IMR-90 (cell line): Measurements from ENCODE around the gene DYRK1B. TPM values are rescaled to one million over a fixed set of nuclear protein-coding genes. Genes with fewer than 3 reads are reported as not detected.
"Not testable (repeated sequence)": the region's sequence is repeated elsewhere in the genome, so short reads cannot be mapped to it uniquely, and the experiment has no call there.

Experiments used
- ATAC-seq: fragments of 200-7000 bp; cut with Tn5 transposase; 2 replicates; pipeline ENCODE4 v1.9.1; 2020; ENCODE audit warnings: low read depth, mild to moderate bottlenecking, moderate library complexity
- BruUV-seq: library from RNA; stranded (reverse); fragments of 400-500 nt; replicated peaks from 2 replicates; lab custom pipeline; 2021; lab: Mats Ljungman, UMichigan
- CTCF ChIA-PET: fragments of 300-600 bp; formaldehyde crosslinking; extraction: SDS; loops from one replicate; lab custom pipeline; 2021; ENCODE audit warnings: antibody characterized with exemption; lab: Yijun Ruan, JAX
- POLR2A ChIA-PET: fragments of 300-600 bp; sonication (Branson Sonifier 250); formaldehyde crosslinking; loops from one replicate; lab custom pipeline; 2022; ENCODE audit warnings: antibody characterized with exemption; ENCODE audit not compliant: unreplicated experiment; lab: Charles Lee
- DNase-seq: peaks from one replicate; pipeline ENCODE4 v3.0.0; 2013
- H2AFZ ChIP-seq: replicated peaks from 2 replicates; pipeline ENCODE3; 2013; ENCODE audit warnings: low read length, mild to moderate bottlenecking; ENCODE audit not compliant: poor library complexity
- H2AK5ac ChIP-seq: 2 replicates; pipeline ENCODE4 v1.6.1; 2013; ENCODE audit warnings: low read depth, low read length, inconsistent platforms
- H2AK9ac ChIP-seq: replicated peaks from 2 replicates; pipeline ENCODE3; 2013; ENCODE audit warnings: mild to moderate bottlenecking, low read depth, low read length, moderate library complexity; ENCODE audit not compliant: poor library complexity
- H2BK120ac ChIP-seq: 2 replicates; pipeline ENCODE4 v1.6.1; 2013; ENCODE audit warnings: low read depth, low read length, inconsistent platforms
- H2BK15ac ChIP-seq: 3 replicates; pipeline ENCODE4 v1.6.1; 2013; ENCODE audit warnings: low read depth, low read length, inconsistent platforms
- H2BK20ac ChIP-seq: 2 replicates; pipeline ENCODE4 v1.6.1; 2013; ENCODE audit warnings: low read depth, mild to moderate bottlenecking, inconsistent platforms, low read length, moderate library complexity
- H2BK5ac ChIP-seq: 2 replicates; pipeline ENCODE4 v1.6.1; 2013; ENCODE audit warnings: mild to moderate bottlenecking, low read depth, low read length, inconsistent platforms; ENCODE audit not compliant: poor library complexity, severe bottlenecking
- H3K14ac ChIP-seq: replicated peaks from 2 replicates; pipeline ENCODE4 v1.6.1; 2013; ENCODE audit warnings: low read depth, low read length, inconsistent platforms
- H3K18ac ChIP-seq: 2 replicates; pipeline ENCODE4 v1.6.1; 2013; ENCODE audit warnings: low read depth, low read length, control low read depth
- H3K23ac ChIP-seq: 2 replicates; pipeline ENCODE4 v1.6.1; 2013; ENCODE audit warnings: low read depth, low read length, inconsistent platforms
- H3K27ac ChIP-seq: 2 replicates; pipeline ENCODE4 v1.5.1; 2013; ENCODE audit warnings: mild to moderate bottlenecking, control low read depth, low read length; ENCODE audit not compliant: insufficient read depth
- H3K27me3 ChIP-seq: 2 replicates; pipeline ENCODE4 v1.6.1; 2013; ENCODE audit warnings: low read length; ENCODE audit not compliant: control insufficient read depth, insufficient read depth
- H3K36me3 ChIP-seq: 2 replicates; pipeline ENCODE4 v1.6.1; 2013; ENCODE audit warnings: low read length, mixed read lengths; ENCODE audit not compliant: control insufficient read depth, insufficient read depth
- H3K4ac ChIP-seq: 2 replicates; pipeline ENCODE4 v1.6.1; 2013; ENCODE audit warnings: low read depth, low read length, inconsistent platforms
- H3K4me1 ChIP-seq: 2 replicates; pipeline ENCODE4 v1.6.1; 2013; ENCODE audit warnings: low read length, mixed read lengths; ENCODE audit not compliant: control insufficient read depth, insufficient read depth
- H3K4me2 ChIP-seq: 2 replicates; pipeline ENCODE4 v1.6.1; 2013; ENCODE audit warnings: low read depth, mild to moderate bottlenecking, control low read depth, low read length, moderate library complexity
- H3K4me3 ChIP-seq: 2 replicates; pipeline ENCODE4 v1.5.1; 2013; ENCODE audit warnings: low read depth, mild to moderate bottlenecking, control low read depth, low read length, moderate library complexity; ENCODE audit not compliant: insufficient read depth
- H3K56ac ChIP-seq: 2 replicates; pipeline ENCODE4 v1.6.1; 2013; ENCODE audit warnings: low read length, inconsistent platforms; ENCODE audit not compliant: insufficient read depth; ENCODE audit errors: extremely low read depth
- H3K79me1 ChIP-seq, 2 experiments: 2 replicates each; pipeline ENCODE4 v1.6.1; 2013; ENCODE audit warnings: low read length in 2 of 2, inconsistent platforms in 1 of 2, low read depth in 1 of 2
- H3K9ac ChIP-seq: 2 replicates; pipeline ENCODE4 v1.6.1; 2013; ENCODE audit warnings: low read depth, low read length, control low read depth
- H3K9me1 ChIP-seq: 2 replicates; pipeline ENCODE4 v1.6.1; 2013; ENCODE audit warnings: low read length, inconsistent platforms; ENCODE audit not compliant: insufficient read depth
- H3K9me3 ChIP-seq: 2 replicates; pipeline ENCODE4 v1.6.1; 2013; ENCODE audit warnings: low read length; ENCODE audit not compliant: control insufficient read depth, insufficient read depth
- H4K20me1 ChIP-seq: 2 replicates; pipeline ENCODE4 v1.6.1; 2013; ENCODE audit warnings: low read length, inconsistent platforms; ENCODE audit not compliant: insufficient read depth
- H4K5ac ChIP-seq: 2 replicates; pipeline ENCODE4 v1.6.1; 2013; ENCODE audit warnings: mild to moderate bottlenecking, low read depth, low read length, control low read depth
- H4K8ac ChIP-seq, 2 experiments: 2 replicates each; pipeline ENCODE4 v1.6.1; 2013; ENCODE audit warnings: low read depth in 2 of 2, low read length in 2 of 2, control low read depth in 1 of 2, inconsistent platforms in 1 of 2
- H4K91ac ChIP-seq: 2 replicates; pipeline ENCODE4 v1.6.1; 2013; ENCODE audit warnings: low read depth, low read length, inconsistent platforms; ENCODE audit not compliant: insufficient read depth
- WGBS, 2 experiments: methylation state at CpG; one replicate each; pipeline versions ENCODE4 v1.1.5 to v1.1.7; 2013; ENCODE audit warnings: missing lambda C conversion rate in 2 of 2; ENCODE audit not compliant: insufficient read length in 1 of 2; ENCODE audit errors: extremely low coverage in 2 of 2; 5-methylcytosine and 5-hydroxymethylcytosine counted together
- dilution Hi-C: fragments of 300-500 bp; cut with HindIII; formaldehyde crosslinking; loops from one replicate; pipeline ENCODE4 v1.14.3; 2018; ENCODE audit warnings: low sequenced_read_pairs; ENCODE audit not compliant: unreplicated experiment
- in situ Hi-C: fragments of 300-500 bp; cut with MboI; formaldehyde crosslinking; loops from 3 replicates; pipeline ENCODE4 v1.14.3; 2019; ENCODE audit warnings: low sequenced_read_pairs, inconsistent platforms, mixed read lengths
- intact Hi-C: fragments of 100-400 bp; cut with micrococcal nuclease; formaldehyde crosslinking; loops from 2 replicates; pipeline ENCODE4 v1.10.0; 2022
- polyA plus RNA-seq, 3 experiments: library from polyadenylated mRNA; depleted of rRNA; stranded (reverse); fragments of >200 nt; gene quantifications; 2 replicates each; pipeline ENCODE4 v1.2.3, GENCODE V29; 2012; ENCODE audit warnings: low replicate concordance in 1 of 3
- total RNA-seq: library from RNA; depleted of rRNA; stranded (reverse); fragments of >200 nt; gene quantifications from 2 replicates; pipeline ENCODE4 v1.2.3, GENCODE V29; 2012

Gene DYRK1B
- total and polyA plus RNA-seq, 2 of the 4 experiments (the other 2 are of a cell fraction) = 2.7 to 11.4 TPM

DNA sequence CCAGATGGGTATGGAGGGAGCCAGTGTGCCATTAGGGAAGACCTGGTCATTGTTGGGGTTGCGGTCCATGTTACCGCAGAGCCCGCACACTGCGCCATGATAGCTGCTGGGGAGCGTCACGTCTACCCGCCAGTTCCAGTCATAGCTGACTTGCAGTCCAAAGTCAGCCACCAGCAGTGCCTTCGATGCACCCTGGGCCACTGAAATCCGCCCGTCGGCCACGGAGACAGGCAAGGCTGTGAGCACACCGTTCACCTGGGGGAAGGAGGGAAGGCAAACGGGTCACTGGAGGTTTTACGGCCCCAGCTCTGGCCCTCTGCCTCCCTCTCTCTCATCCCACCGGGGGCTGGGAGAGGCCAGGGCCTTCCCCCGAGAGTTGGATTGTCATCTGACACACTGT lies 44.0 kb upstream of the DYRK1B start:
- H3K4me2 ChIP-seq, intact Hi-C loops, H4K5ac ChIP-seq, H2BK5ac ChIP-seq, in situ Hi-C loops, H3K4me1 ChIP-seq, H3K27ac ChIP-seq, H3K9me3 ChIP-seq, H2BK15ac ChIP-seq, H2AFZ ChIP-seq, POLR2A ChIA-PET, H3K23ac ChIP-seq, H3K18ac ChIP-seq, BruUV-seq, H3K9ac ChIP-seq, H3K14ac ChIP-seq, dilution Hi-C loops, H2AK5ac ChIP-seq, CTCF ChIA-PET, H3K27me3 ChIP-seq, H2AK9ac ChIP-seq, ATAC-seq, H3K79me1 ChIP-seq, H3K4me3 ChIP-seq, H2BK120ac ChIP-seq, H2BK20ac ChIP-seq, H4K20me1 ChIP-seq, DNase-seq, H3K9me1 ChIP-seq, H4K8ac ChIP-seq, H3K4ac ChIP-seq, H4K91ac ChIP-seq, H3K56ac ChIP-seq, H3K36me3 ChIP-seq: not testable (repeated sequence)
- WGBS, 2 experiments = 87% methylated on average over 7 of the region's 17 CpGs; no CpG with 5 or more reads in 1 of the 2 experiments

DNA sequence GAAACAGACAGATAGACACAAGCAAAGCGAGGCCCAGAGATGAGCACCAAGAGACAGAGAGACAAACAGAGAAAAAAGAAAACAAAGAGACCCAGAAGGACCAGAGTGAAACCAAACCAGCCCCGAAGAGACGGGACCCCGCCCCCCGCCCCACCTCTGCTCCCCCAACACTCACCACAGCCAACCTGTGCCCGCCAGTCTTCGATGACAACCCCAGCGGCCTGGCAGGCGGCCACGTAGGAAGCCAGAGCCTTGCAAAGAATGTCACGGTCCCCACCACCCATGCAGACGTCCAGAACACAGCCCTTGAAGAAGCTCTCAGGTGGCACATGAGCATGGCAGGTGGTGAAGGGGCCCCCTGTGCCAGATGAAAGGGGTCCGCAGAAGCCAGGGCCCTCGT lies 43.5 kb upstream of the DYRK1B start:
- H3K4me1 ChIP-seq, BruUV-seq, H3K4me3 ChIP-seq, H3K79me1 ChIP-seq, H2AK9ac ChIP-seq, H3K14ac ChIP-seq, H2AFZ ChIP-seq, H3K4ac ChIP-seq, H2BK15ac ChIP-seq, H2BK5ac ChIP-seq, dilution Hi-C loops, H3K27ac ChIP-seq, H3K4me2 ChIP-seq, H3K56ac ChIP-seq, H3K9me3 ChIP-seq, H3K36me3 ChIP-seq, H4K8ac ChIP-seq, DNase-seq, H3K27me3 ChIP-seq, H3K9me1 ChIP-seq, CTCF ChIA-PET, H4K91ac ChIP-seq, H2BK120ac ChIP-seq, intact Hi-C loops, H3K18ac ChIP-seq, POLR2A ChIA-PET, ATAC-seq, H2BK20ac ChIP-seq, in situ Hi-C loops, H3K23ac ChIP-seq, H4K20me1 ChIP-seq, H2AK5ac ChIP-seq, H4K5ac ChIP-seq, H3K9ac ChIP-seq: not testable (repeated sequence)
- no CpG with 5 or more reads among the region's 14 CpGs for WGBS, 2 experiments
